ENCODE results near the gene NCOR2. TPM values are rescaled to one million over a fixed set of nuclear protein-coding genes. Genes with fewer than 3 reads are reported as not detected.

NCOR2 gene
- total RNA-seq, 1 experiment from 2014 or later: 325 TPM

DNA sequence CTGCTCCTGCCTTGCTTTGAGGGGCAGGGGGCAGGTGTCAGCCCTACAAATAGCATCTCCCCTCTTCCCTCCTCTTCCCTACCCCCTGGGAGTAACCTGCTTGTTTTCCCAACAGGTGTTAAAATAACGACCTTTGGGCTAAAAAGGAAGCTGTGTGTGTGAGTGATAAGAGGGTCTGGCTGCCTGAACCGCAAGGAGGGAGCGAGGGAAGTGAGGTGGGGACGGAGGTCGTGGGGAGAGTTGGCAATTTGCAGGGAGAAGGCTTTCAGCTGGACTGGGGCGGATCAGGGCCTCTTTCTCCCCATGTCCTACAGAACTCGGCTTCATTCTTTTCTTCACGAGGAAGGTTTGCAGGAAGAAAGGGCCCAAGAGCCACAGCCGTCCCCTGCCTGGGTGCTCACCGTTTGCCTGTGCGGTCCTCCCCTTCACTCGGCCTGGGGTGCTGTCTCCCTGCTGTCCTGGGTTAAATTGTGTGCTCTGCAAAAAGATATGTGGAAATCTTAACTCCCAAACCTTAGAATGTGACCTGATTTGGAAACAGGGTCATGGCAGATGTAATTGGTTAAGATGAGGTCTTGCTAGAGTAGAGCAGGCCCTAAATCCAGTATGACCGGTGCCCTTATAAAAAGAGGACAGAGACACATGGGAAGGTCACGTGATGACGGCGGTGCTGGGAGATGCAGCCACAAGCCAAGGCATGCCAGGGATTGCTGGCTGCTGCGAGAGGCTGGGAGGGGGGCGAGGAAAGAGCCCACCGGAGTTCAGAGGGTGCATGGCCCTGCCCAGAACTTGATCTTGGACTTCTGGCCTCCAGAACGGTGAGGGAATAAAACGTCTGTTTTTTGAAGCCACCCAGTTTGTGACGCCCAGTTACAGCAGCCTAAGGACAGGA is 38.7 kb upstream of the NCOR2 start:
- intact Hi-C loops (cut with micrococcal nuclease; ENCODE audit: unreplicated experiment): loop anchor here (5.0 kb wide), 2 partner anchors 76 to 121 kb away; no protein-coding TSS in a partner anchor
- no peaks in the 10 kb centered on the region for H3K27me3 Mint-ChIP-seq (ENCODE audit: unreplicated experiment)
- no peak overlapping the region for H3K4me3 Mint-ChIP-seq (ENCODE audit: low read depth, unreplicated experiment)
- TF ChIP-seq, protein P1, sequence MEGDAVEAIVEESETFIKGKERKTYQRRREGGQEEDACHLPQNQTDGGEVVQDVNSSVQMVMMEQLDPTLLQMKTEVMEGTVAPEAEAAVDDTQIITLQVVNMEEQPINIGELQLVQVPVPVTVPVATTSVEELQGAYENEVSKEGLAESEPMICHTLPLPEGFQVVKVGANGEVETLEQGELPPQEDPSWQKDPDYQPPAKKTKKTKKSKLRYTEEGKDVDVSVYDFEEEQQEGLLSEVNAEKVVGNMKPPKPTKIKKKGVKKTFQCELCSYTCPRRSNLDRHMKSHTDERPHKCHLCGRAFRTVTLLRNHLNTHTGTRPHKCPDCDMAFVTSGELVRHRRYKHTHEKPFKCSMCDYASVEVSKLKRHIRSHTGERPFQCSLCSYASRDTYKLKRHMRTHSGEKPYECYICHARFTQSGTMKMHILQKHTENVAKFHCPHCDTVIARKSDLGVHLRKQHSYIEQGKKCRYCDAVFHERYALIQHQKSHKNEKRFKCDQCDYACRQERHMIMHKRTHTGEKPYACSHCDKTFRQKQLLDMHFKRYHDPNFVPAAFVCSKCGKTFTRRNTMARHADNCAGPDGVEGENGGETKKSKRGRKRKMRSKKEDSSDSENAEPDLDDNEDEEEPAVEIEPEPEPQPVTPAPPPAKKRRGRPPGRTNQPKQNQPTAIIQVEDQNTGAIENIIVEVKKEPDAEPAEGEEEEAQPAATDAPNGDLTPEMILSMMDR (IDR thresholded peaks at IDR 0.05; ENCODE audit: unreplicated experiment): no peak
- H3K27ac Mint-ChIP-seq (ENCODE audit: unreplicated experiment): no peak overlapping the region
- H3K9me3 Mint-ChIP-seq (ENCODE audit: low read depth, unreplicated experiment): no peaks in the 10 kb centered on the region
- CTCF ChIA-PET: no interaction called here
- DNase-seq: no peak
- BruUV-seq (replicated peaks): no TSS peak
- peaks cover 15% of the 10 kb centered on the region for H3K36me3 Mint-ChIP-seq (ENCODE audit: insufficient read depth, unreplicated experiment)
- peaks cover 73% of the 10 kb centered on the region for H3K4me1 Mint-ChIP-seq (ENCODE audit: low read depth, unreplicated experiment)

DNA sequence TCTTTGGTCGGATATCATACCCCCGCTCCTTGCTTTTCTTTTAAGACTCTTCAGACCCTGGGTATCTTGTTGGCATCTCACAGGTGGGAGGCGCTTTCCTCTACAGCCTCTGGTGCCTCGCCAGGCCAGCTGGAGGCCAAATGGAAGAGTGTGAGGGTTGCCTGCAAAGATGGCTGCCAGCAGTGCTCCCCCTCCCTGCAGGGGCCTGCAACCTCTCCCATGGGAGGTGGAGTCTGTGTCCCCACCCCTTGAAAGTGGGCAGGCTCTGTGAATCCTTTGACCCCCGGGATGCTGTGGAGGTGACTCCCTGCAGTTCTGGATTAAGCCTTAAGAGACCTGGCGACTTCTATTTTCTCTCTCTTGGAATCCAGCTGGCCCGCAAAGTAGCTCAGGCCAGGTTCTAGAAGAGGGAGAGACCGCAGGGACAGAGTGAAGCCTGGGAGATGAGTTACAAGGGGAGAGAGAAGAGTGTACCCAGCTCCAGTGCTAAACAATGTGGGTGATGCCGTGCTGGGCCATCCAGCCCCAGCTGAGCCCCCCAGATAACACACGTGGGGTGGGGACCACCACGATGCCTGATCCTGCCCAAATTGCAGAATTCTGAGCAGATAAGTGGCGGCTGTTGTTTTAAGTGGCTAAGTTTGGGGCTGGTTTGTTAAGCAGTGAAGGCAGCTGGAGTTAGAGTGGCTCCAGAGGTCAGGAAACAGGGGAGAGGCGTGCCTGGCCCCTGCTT is 37.9 kb upstream of the NCOR2 start:
- H3K36me3 Mint-ChIP-seq (ENCODE audit: insufficient read depth, unreplicated experiment): peaks cover 14% of the 10 kb centered on the region
- CTCF ChIA-PET: no interaction called here

DNA sequence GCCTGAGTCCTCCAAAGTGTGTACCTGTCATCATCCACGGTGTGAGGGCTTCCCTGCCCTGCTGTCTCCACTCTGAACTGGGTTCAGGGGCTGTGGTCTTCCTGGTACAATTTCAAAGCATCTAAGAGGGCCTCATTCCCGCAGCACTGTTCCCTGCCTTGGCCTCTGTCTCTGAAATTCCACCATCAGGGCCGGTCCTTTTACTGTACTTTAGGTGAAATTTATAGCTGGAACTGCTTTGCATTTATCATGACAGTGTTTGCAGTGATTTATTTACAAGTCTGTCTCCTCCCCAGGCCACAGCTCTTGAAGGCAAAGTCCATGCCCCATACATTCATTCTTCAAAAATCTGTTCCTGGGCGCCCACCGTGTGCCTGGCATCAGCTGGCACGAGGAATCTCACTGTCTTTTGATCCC is 36.9 kb upstream of the NCOR2 start:
- TF ChIP-seq, protein P1 (IDR thresholded peaks at IDR 0.05; ENCODE audit: unreplicated experiment): no peak
- CTCF ChIA-PET: no interaction called here
- H3K36me3 Mint-ChIP-seq (ENCODE audit: insufficient read depth, unreplicated experiment): peaks cover 8% of the 10 kb centered on the region
- no peak for DNase-seq
- no peak overlapping the region for H3K4me3 Mint-ChIP-seq (ENCODE audit: low read depth, unreplicated experiment)
- no TSS peak for BruUV-seq (replicated peaks)
- peaks cover 69% of the 10 kb centered on the region for H3K4me1 Mint-ChIP-seq (ENCODE audit: low read depth, unreplicated experiment)
- no peaks in the 10 kb centered on the region for H3K9me3 Mint-ChIP-seq (ENCODE audit: low read depth, unreplicated experiment)
- H3K27me3 Mint-ChIP-seq (ENCODE audit: unreplicated experiment): no peaks in the 10 kb centered on the region
- H3K27ac Mint-ChIP-seq (ENCODE audit: unreplicated experiment): peak overlapping the region; percentile 10
- intact Hi-C loops (cut with micrococcal nuclease; ENCODE audit: unreplicated experiment): no loop called here

More for the DNA sequence above, 37.9 kb upstream of the NCOR2 start:
- TF ChIP-seq, protein P1 (IDR thresholded peaks at IDR 0.05; ENCODE audit: unreplicated experiment): no peak
- no peak for DNase-seq
- no TSS peak for BruUV-seq (replicated peaks)
- no peaks in the 10 kb centered on the region for H3K27me3 Mint-ChIP-seq (ENCODE audit: unreplicated experiment)
- no peak overlapping the region for H3K4me3 Mint-ChIP-seq (ENCODE audit: low read depth, unreplicated experiment)
- H3K27ac Mint-ChIP-seq (ENCODE audit: unreplicated experiment): no peak overlapping the region
- H3K9me3 Mint-ChIP-seq (ENCODE audit: low read depth, unreplicated experiment): no peaks in the 10 kb centered on the region
- peaks cover 65% of the 10 kb centered on the region for H3K4me1 Mint-ChIP-seq (ENCODE audit: low read depth, unreplicated experiment)
- intact Hi-C loops (cut with micrococcal nuclease; ENCODE audit: unreplicated experiment): loop anchor here (5.0 kb wide), 2 partner anchors 77 to 122 kb away; no protein-coding TSS in a partner anchor

DNA sequence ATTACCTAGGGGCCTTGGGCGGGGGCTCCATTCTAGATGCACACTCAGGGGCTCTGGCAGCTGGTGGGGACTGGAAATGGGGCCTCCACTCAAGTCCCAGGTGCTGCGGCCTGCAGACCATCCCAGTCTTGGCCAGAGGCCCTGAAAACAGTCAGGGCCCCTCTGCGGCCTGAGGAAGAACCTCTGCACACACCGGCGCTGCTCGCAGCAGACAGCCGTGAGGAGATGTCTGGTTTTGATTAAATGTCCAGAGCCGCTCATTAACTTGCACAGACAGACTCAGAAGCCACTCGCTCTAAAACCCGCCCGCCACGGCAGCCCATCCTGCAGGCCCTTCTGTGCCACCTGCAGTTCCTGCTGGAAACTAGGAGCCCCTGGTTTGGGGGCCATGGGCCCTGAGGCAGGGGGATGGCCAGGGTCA is 36.4 kb upstream of the NCOR2 start:
- no peak overlapping the region for H3K4me3 Mint-ChIP-seq (ENCODE audit: low read depth, unreplicated experiment)
- no peak for DNase-seq
- H3K4me1 Mint-ChIP-seq (ENCODE audit: low read depth, unreplicated experiment): peaks cover 69% of the 10 kb centered on the region
- peak overlapping the region; percentile 10 for H3K27ac Mint-ChIP-seq (ENCODE audit: unreplicated experiment)
- CTCF ChIA-PET: no interaction called here
- no peaks in the 10 kb centered on the region for H3K9me3 Mint-ChIP-seq (ENCODE audit: low read depth, unreplicated experiment)
- intact Hi-C loops (cut with micrococcal nuclease; ENCODE audit: unreplicated experiment): no loop called here
- BruUV-seq (replicated peaks): no TSS peak
- no peaks in the 10 kb centered on the region for H3K27me3 Mint-ChIP-seq (ENCODE audit: unreplicated experiment)
- TF ChIP-seq, protein P1 (IDR thresholded peaks at IDR 0.05; ENCODE audit: unreplicated experiment): no peak
- peaks cover 4% of the 10 kb centered on the region for H3K36me3 Mint-ChIP-seq (ENCODE audit: insufficient read depth, unreplicated experiment)

All from Calu3 (cell line).